Measurements from ENCODE around the gene EXOC2. TPM values are rescaled to one million over a fixed set of nuclear protein-coding genes. Genes with fewer than 3 reads are reported as not detected.

Gene EXOC2
- total RNA-seq, 1 experiment from 2014 or later, result 45.7 TPM

GRCh38 chr6:451847-452246, 241.1 kb downstream of the EXOC2 start:
- peaks cover 3% of the 10 kb centered on the region; the same call in 1 of the 2 replicates for H3K27me3 Mint-ChIP-seq (ENCODE audit: low read depth)
- ChIA-PET CTCF (no interaction called here), POLR2A (no interaction called here)
- H3K9me3 Mint-ChIP-seq, result peaks cover 23% of the 10 kb centered on the region
- ATAC-seq (no peak), DNase-seq (ENCODE audit: low spot score) (no peak)
- H3K36me3 Mint-ChIP-seq, result peaks cover 23% of the 10 kb centered on the region
- no peak for TF ChIP-seq NFE2L1 (CRISPR knock-in tag; IDR thresholded peaks at IDR 0.05)
- TF ChIP-seq MAX (CRISPR knock-in tag; IDR thresholded peaks at IDR 0.05), result no peak
- no peak for TF ChIP-seq ZNF396 (CRISPR knock-in tag; IDR thresholded peaks at IDR 0.05; ENCODE audit: borderline replicate concordance)
- no peak for TF ChIP-seq ZNF281 (CRISPR knock-in tag; IDR thresholded peaks at IDR 0.05)
- TF ChIP-seq SOX15 (CRISPR knock-in tag; IDR thresholded peaks at IDR 0.05), result no peak
- no peak for TF ChIP-seq HMGA2 (CRISPR knock-in tag; IDR thresholded peaks at IDR 0.05)
- TF ChIP-seq SMAD3 (CRISPR knock-in tag; IDR thresholded peaks at IDR 0.05; ENCODE audit: borderline replicate concordance), result no peak
- TF ChIP-seq FOXJ3 (CRISPR knock-in tag; IDR thresholded peaks at IDR 0.05; ENCODE audit: borderline replicate concordance), result no peak
- no peak for TF ChIP-seq AR (CRISPR knock-in tag; IDR thresholded peaks at IDR 0.05)
- no peak for TF ChIP-seq RELA (CRISPR knock-in tag; IDR thresholded peaks at IDR 0.05; ENCODE audit: borderline replicate concordance)
- no peak for TF ChIP-seq ZNF232 (CRISPR knock-in tag; IDR thresholded peaks at IDR 0.05)
- no peak for TF ChIP-seq TEAD1 (CRISPR knock-in tag; IDR thresholded peaks at IDR 0.05)
- no peak for TF ChIP-seq ZNF317 (CRISPR knock-in tag; IDR thresholded peaks at IDR 0.05; ENCODE audit: borderline replicate concordance, low read depth)
- TF ChIP-seq AFF4 (CRISPR knock-in tag; IDR thresholded peaks at IDR 0.05; ENCODE audit: borderline replicate concordance), result no peak
- no peak for TF ChIP-seq NFATC4 (CRISPR knock-in tag; IDR thresholded peaks at IDR 0.05)
- TF ChIP-seq ZBTB21 (CRISPR knock-in tag; IDR thresholded peaks at IDR 0.05; ENCODE audit: borderline replicate concordance), result no peak
- H3K27ac Mint-ChIP-seq, result no peak overlapping the region
- H3K4me3 Mint-ChIP-seq, result no peak overlapping the region
- H3K4me1 Mint-ChIP-seq, result peaks cover 15% of the 10 kb centered on the region

GRCh38 chr6:451336-451735, 241.6 kb downstream of the EXOC2 start:
- ATAC-seq (no peak), DNase-seq (ENCODE audit: low spot score) (no peak)
- ChIA-PET POLR2A (no interaction called here), CTCF (no interaction called here)
- H3K4me3 Mint-ChIP-seq, result no peak overlapping the region
- peaks cover 23% of the 10 kb centered on the region for H3K9me3 Mint-ChIP-seq
- H3K27me3 Mint-ChIP-seq (ENCODE audit: low read depth), result peaks cover 3% of the 10 kb centered on the region; the same call in 1 of the 2 replicates
- no peak overlapping the region for H3K27ac Mint-ChIP-seq
- peaks cover 10% of the 10 kb centered on the region for H3K4me1 Mint-ChIP-seq
- peaks cover 23% of the 10 kb centered on the region for H3K36me3 Mint-ChIP-seq
- TF ChIP-seq ZNF232 (CRISPR knock-in tag; IDR thresholded peaks at IDR 0.05), result no peak
- TF ChIP-seq ZNF121 (CRISPR knock-in tag; IDR thresholded peaks at IDR 0.05), result no peak
- no peak for TF ChIP-seq ZNF317 (CRISPR knock-in tag; IDR thresholded peaks at IDR 0.05; ENCODE audit: borderline replicate concordance, low read depth)
- no peak for TF ChIP-seq ZNF671 (CRISPR knock-in tag; IDR thresholded peaks at IDR 0.05)
- no peak for TF ChIP-seq E2F4 (CRISPR knock-in tag; IDR thresholded peaks at IDR 0.05; ENCODE audit: borderline replicate concordance, low read depth)
- no peak for TF ChIP-seq OVOL2 (CRISPR knock-in tag; IDR thresholded peaks at IDR 0.05; ENCODE audit: borderline replicate concordance)
- no peak for TF ChIP-seq CDX4 (CRISPR knock-in tag; IDR thresholded peaks at IDR 0.05; ENCODE audit: borderline replicate concordance)
- TF ChIP-seq JAZF1 (CRISPR knock-in tag; IDR thresholded peaks at IDR 0.05), result no peak
- no peak for TF ChIP-seq AR (CRISPR knock-in tag; IDR thresholded peaks at IDR 0.05)

All from WTC11 (cell line).